Hepatic stellate cell (primary cell): ENCODE results near the gene CCL4.
"Not testable (repeated sequence)": the region's sequence is repeated elsewhere in the genome, so short reads cannot be mapped to it uniquely, and the experiment has no call there.

Source experiments
- DNase-seq: peaks from one replicate; pipeline ENCODE4 v3.0.0; 2011; ENCODE audit warnings: low spot score

The CCL4 gene

DNA sequence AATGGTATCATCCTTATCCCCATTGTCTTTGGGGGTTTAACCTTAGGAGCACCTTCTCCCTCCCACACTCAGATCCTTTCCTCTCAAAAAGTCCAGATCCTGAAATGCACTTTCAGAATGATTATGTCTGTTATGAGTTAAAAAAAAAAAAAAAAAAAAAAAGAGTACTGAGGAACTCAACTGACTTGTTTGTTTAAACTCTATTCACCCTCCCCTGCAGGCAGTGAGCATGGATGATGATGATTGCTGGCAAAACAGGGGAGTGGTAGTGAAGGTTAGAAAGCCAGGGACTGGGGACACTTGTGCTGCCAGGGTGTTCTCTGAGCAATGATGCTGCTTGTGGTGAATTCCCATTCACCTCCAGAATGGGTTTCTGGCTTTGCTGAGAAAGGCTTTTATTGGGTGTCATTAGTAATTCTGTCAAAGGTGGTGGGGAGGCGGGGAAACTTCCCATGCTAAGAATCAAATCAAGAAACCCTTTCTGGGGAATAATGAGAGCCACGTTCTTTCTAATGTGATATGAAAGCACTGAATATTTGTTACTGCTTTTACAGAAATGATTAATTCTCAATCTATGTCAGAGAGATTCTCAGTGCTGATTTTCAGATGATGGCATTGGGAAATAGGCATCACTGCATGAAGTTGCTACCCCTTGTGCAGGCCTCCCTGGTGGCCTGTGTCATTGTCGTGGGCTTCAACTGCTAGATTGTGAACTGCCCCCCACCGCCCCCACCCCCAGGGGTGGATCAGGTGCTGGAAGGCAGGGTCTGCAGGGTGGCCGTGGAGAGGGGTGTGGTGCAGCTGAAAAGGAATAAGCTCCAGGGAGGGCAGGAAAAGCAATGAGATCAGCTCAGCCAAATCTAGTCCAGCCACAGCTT, 14.1 kb downstream of the CCL4 start:
- no peak for DNase-seq

DNA sequence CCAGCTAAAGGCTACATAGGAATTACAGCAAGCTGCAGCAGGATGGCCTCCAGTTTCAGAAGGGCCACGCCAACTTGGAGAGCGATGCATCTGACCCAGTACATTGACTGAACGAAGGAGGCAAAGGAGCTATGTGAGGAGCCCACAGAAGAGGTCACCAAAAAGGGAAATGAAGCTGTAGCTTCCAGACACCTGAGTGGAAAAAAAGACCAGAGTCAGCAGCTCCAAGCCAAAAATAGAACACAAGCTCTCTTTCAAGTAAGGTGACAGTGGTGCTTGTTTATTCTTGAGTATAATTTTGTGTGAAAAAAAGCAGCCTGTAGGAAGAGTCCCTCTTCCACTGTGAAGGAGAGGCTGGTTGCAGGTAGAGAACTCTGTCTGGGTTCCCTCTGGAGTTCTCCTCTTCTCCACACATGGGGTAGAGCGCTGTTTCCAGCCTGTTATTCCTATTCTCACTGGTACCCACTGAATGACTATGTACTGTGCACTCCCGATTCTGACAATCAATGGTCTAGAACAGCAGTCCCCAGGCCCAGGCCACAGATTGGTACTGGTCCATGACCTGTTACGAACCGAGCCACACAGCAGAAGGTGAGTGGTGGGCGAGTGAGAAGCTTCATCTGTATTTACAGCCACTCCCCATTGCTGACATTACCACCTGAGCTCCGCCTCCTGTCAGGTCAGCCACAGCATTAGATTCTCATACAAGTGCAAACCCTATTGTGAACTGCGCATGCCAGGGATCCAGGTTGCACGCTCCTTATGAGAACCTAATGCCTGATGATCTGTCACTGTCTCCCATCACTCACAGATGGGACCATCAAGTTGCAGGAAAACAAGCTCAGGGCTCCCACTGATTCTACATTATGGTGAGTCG, 15.1 kb downstream of the CCL4 start:
- no peak for DNase-seq

- no peak for DNase-seq
Measured at GRCh38 chr17:36120221-36120620, 16.6 kb downstream of the CCL4 start.

- DNase-seq: not testable (repeated sequence)
Measured at GRCh38 chr17:36121099-36121498, 17.5 kb downstream of the CCL4 start.

DNA sequence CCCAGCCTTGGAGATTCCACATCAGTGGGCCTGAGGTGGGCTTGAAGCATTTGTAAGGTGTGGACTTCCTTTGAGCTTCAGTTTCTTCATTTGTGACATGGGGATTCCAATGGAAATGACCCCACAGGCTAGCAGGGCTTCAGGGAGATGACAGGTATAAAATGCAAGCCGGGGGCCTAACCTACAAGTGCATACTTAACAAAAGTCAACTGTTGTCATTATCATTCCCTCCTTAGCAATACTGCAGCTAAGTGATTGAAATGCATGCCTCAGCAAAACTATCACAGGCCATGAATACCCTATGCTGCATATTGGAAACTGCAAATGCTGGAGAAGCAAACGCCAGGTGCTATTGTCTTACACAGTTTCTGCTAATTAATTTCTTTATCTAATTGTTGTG, 19.8 kb downstream of the CCL4 start:
- DNase-seq: no peak

DNA sequence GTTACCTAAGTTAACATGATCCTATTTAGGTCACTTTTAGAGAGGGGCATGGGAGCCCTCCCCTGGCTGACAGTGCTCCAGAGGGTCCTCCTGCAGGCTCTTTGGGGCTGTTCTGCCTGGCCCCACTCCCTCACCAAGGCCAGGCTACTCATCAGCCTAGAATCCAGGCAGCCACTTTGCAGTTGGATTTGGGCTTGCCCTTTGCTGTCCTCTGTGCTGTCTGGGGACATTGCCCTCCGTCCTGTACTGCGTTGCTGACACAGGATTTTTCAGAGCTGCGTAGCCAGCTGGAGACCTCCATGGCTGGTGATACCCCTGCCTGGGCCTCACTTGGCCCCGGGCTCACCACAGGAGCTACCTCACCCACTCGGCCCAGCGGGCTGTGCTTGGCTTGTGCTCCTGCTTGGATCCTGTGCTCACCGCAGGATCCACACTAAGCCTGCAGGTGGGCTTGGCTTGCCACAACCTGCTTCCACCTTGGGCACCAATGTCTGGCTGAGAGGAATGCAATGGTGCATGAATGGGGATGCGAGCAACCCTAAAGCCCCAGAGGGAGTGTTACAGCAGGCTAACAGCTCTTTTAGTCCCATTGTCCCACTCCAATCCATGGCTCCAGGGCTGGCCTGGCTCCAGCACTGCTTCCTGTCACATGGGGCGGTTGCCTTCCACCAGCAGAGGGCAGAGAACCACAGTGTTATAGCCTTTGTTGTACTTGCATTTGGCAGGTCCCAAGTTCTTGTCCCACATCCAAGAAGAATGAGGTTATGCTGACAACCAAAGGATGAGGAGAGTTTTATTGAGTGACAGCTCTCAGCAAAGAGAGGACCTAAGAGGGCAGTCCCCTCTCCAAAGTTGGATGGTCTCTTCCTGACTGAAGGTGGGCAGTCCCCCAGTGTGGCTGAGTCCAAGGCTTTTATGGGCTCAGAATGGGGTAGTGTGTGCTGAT, 21.5 kb downstream of the CCL4 start:
- no peak for DNase-seq

- DNase-seq: no peak
Measured at GRCh38 chr17:36127199-36127893, 23.7 kb downstream of the CCL4 start.

DNA sequence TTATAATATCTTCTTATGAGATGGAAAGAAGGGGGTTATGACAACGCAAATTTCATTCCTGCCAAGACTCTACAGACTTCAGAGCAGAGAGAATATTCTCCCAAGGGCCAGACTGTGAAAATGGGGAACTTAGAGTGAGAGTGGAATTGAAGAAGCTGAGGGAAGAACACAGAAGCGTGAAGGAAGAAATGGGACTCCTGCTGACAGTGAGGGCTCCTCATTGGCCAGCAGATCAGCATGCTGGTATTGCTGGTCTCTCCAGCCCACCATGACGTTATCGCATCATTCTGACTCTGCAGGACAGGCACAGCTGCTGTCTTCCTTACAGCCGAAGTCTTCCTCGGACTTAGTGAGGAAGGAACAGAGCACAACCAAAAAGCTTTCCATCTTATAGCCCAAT, 24.3 kb downstream of the CCL4 start:
- no peak for DNase-seq

DNA sequence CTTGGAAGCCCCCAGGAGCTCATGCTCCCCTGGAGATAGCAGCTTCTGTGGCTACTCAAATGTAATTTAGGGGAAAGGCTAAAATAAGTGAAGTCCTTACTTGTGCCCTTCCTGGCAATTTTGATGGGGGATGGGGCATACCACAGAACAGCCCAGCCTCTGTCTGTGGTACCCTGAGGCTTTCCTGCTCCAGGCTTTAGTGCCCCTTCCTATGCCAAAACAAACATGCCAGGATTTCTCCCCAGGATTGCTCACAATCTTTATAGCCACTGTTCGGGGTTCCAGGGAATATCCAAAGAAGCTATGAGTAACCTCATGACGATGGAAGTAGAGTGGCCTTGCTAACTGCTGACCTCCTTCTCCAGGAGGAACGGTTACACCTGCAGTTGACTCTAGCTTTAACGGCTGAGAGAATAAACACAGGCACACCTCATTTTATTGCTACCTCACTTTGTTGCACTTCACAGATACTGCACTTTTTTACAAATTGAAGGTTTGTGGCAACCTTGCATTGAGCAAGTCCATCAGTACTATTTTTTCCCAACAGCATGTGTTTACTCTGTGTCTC, 24.9 kb downstream of the CCL4 start:
- no peak for DNase-seq

- DNase-seq: no peak
Measured at GRCh38 chr17:36129616-36130015, 26.0 kb downstream of the CCL4 start.

GRCh38 chr17:36130346-36130745, 26.7 kb downstream of the CCL4 start:
- DNase-seq: no peak

DNA sequence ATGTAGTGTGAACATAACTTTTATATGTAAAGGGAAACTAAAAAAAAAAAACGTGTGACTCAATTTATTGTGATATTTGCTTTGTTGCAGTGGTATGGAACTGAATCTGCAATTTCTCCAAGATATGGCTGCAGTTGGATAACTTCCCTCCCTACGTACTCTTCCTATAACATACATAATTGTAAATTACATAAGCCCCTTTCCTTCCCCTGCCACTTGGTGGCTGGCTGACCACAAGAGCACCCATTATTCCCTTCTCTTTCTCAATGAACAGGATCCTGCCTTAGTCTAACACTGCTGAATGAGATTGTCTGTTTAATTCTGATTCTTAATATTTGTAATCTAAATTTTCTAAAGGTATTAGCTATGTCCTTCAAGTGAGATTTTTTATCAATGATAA, 27.8 kb downstream of the CCL4 start:
- no peak for DNase-seq

GRCh38 chr17:36131931-36132330, 28.3 kb downstream of the CCL4 start:
- no peak for DNase-seq

DNA sequence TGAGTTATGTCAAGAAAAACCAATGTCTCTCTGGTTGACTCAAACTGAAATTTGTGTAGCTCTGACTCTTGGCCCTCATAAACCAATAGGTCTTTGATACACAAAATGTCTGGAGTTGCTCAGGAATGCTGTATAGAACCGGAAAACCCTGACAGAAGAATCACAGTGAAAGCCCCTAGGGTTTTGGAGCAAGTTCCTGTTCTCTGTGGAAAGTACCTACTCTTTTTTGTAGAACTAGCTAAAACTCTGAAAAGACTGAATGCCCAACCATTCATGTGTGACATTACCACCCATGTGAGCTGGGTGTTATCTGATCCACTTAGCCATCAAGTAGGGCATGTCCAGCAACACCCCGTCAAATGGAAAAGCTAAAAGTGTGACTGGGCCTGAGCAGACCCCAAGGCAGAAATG, 28.8 kb downstream of the CCL4 start:
- DNase-seq: no peak

- DNase-seq: no peak
Measured at GRCh38 chr17:36133602-36134236, 30.1 kb downstream of the CCL4 start.

- no peak for DNase-seq
Measured at GRCh38 chr17:36135465-36135864, 31.8 kb downstream of the CCL4 start.

DNA sequence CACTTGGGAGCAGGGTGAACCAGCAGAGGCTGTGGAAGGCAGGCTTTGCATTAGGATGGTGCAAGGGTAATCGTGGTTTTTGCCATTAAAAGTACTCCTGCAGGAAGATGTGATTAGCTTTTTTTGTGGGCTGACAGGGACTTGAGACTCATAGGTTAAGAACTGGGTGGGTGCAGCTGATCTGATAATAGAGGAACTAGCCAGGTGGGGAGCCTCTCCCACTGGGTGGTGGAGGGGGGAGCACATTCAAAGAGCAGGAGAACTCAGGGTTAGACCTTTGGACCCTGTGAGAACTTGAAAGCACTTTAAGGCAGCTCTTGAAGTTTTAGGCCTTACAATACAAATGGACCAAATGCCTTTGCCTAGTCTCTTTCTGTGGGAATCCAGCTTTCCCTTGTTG, 32.4 kb downstream of the CCL4 start:
- no peak for DNase-seq

DNA sequence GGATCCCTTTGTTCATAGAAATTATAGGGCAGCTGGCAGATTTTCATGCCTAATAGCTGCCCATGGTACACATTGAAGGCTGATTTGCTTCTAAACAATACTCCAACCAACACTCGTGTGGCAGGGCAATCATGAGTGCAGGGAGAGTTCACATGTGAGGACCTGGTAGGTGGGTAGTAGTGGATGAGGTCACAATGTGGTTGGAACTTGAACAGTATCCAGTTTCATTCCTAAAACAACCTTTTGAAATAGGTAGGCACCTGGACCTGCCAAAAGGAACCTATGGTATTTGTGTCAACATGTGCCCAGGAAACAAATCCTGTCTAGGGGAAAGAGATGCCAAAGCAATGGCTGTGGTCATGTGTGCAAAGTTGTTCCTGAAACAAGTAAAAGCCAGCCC, 32.8 kb downstream of the CCL4 start:
- no peak for DNase-seq

GRCh38 chr17:36142235-36142634, 38.6 kb downstream of the CCL4 start:
- DNase-seq: no peak

DNA sequence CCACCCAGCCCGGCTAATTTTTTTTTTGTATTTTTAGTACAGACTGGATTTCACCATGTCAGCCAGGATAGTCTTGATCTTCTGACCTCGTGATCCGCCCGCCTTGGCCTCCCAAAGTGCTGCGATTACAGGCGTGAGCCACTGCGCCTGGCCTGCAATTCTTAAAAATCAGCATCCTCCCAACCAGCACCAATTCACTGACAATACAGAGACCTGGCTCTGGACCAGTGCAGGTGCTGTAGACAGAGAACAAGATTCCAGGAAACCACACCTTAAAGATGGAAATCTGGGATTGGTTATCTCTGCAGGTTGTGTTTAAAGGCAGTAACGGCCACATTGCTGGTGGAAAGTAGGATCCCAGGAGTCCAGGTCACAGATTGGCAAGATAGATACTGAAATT, 39.2 kb downstream of the CCL4 start:
- no peak for DNase-seq

- DNase-seq: no peak
Measured at GRCh38 chr17:36144014-36144413, 40.4 kb downstream of the CCL4 start.
